Activated T-cell treated with anti-CD3 and anti-CD28 coated beads for 48 hours (primary cell): ENCODE measurements around the gene TFB1M.
"Not testable (repeated sequence)": the region's sequence is repeated elsewhere in the genome, so short reads cannot be mapped to it uniquely, and the experiment has no call there.

Source experiments
- DNase-seq: peaks from one replicate; pipeline ENCODE4 v3.0.0-alpha.2; 2020; ENCODE audit warnings: low read depth

The TFB1M gene

GRCh38 chr6:155297669-155298068 is 16.6 kb downstream of the TFB1M start:
- no peak for DNase-seq

GRCh38 chr6:155292711-155293110 is 21.6 kb downstream of the TFB1M start:
- no peak for DNase-seq

GRCh38 chr6:155291291-155291690 is 23.0 kb downstream of the TFB1M start:
- DNase-seq: no peak

GRCh38 chr6:155290491-155290890 is 23.8 kb downstream of the TFB1M start:
- no peak for DNase-seq

GRCh38 chr6:155287762-155288161 is 26.5 kb downstream of the TFB1M start:
- no peak for DNase-seq

- no peak for DNase-seq
These were observed 29.5 kb downstream of the TFB1M start for GRCh38 chr6:155284775-155285174.

GRCh38 chr6:155278319-155279049 is 35.8 kb downstream of the TFB1M start:
- DNase-seq: no peak

GRCh38 chr6:155276638-155277037 is 37.6 kb downstream of the TFB1M start:
- no peak for DNase-seq

GRCh38 chr6:155275808-155276480 is 38.3 kb downstream of the TFB1M start:
- DNase-seq: no peak

- DNase-seq: no peak
These were observed 39.8 kb downstream of the TFB1M start for GRCh38 chr6:155274533-155274932.

- DNase-seq: no peak
These were observed 40.2 kb downstream of the TFB1M start for GRCh38 chr6:155274106-155274505.

- DNase-seq: no peak
These were observed 40.9 kb downstream of the TFB1M start for GRCh38 chr6:155273431-155273830.

GRCh38 chr6:155272353-155273232 is 41.7 kb downstream of the TFB1M start:
- DNase-seq: no peak

GRCh38 chr6:155271145-155271544 is 43.1 kb downstream of the TFB1M start:
- no peak for DNase-seq

- no peak for DNase-seq
These were observed 43.7 kb downstream of the TFB1M start for GRCh38 chr6:155270561-155271091.

GRCh38 chr6:155269765-155270164 is 44.5 kb downstream of the TFB1M start:
- no peak for DNase-seq

GRCh38 chr6:155268088-155268867 is 46.0 kb downstream of the TFB1M start:
- not testable (repeated sequence) for DNase-seq

- no peak for DNase-seq
These were observed 46.9 kb downstream of the TFB1M start for GRCh38 chr6:155267411-155267810.

GRCh38 chr6:155265843-155266535 is 48.3 kb downstream of the TFB1M start:
- no peak for DNase-seq

GRCh38 chr6:155264693-155265320 is 49.5 kb downstream of the TFB1M start:
- no peak for DNase-seq
